HCT116 (cell line): ENCODE data around the gene SPACA6. TPM values are rescaled to one million over a fixed set of nuclear protein-coding genes. Genes with fewer than 3 reads are reported as not detected.

Experiments used
- ATAC-seq: fragments of 200-7000 bp; cut with Tn5 transposase; 2 replicates; pipeline ENCODE4 v1.9.1; 2020; ENCODE audit warnings: mild to moderate bottlenecking, moderate library complexity
- BruUV-seq: library from RNA; stranded (reverse); fragments of 400-500 nt; replicated peaks from 2 replicates; lab custom pipeline; 2021; lab: Mats Ljungman, UMichigan
- CTCF ChIA-PET: fragments of 300-600 bp; sonication (Branson Sonifier 250); formaldehyde crosslinking; loops from one replicate; lab custom pipeline; 2021; ENCODE audit warnings: antibody characterized with exemption; lab: Charles Lee
- POLR2A ChIA-PET: fragments of 300-600, 350-600 bp; sonication (Branson Sonifier 250); formaldehyde crosslinking; loops from one replicate; lab custom pipeline; 2021; ENCODE audit warnings: antibody characterized with exemption; lab: Charles Lee
- RAD21 ChIA-PET, 2 experiments: fragments of 300-600 bp; sonication (Branson Sonifier 250); formaldehyde crosslinking; loops; one replicate each; lab custom pipeline; 2023; ENCODE audit warnings: low total read pairs in 2 of 2; ENCODE audit not compliant: uncharacterized antibody in 2 of 2, unreplicated experiment in 2 of 2, low non-redundant PET in 1 of 2; lab: Charles Lee
- DNase-seq: peaks from one replicate; pipeline ENCODE4 v3.0.0-alpha.2; 2010; ENCODE audit warnings: low read depth, low spot score
- H2AFZ ChIP-seq: fragments of 200-600 bp; shearing (Covaris generic), sonication (generic); 2 replicates; pipeline ENCODE4 v1.6.1; 2017; ENCODE audit warnings: low read depth, mixed run types, mixed read lengths, antibody characterized with exemption, low read length; ENCODE audit not compliant: poor library complexity, severe bottlenecking
- H3K27ac ChIP-seq: 2 replicates; pipeline ENCODE4 v1.5.1; 2012; ENCODE audit warnings: low read depth, low read length
- H3K27me3 ChIP-seq: fragments of 200-600 bp; sonication (generic); 2 replicates; pipeline ENCODE4 v1.6.1; 2016; ENCODE audit warnings: mixed run types, low read length, mixed read lengths; ENCODE audit not compliant: insufficient read depth
- H3K36me3 ChIP-seq, 2 experiments: fragments of 200-500 bp in 1 of 2; fragments of 200-600 bp in 1 of 2; sonication (Bioruptor generic) in 1 of 2; sonication (generic) in 1 of 2; 2 replicates each; pipeline versions ENCODE4 v1.5.1 to v1.6.1; 2014 to 2016; ENCODE audit warnings: low read length in 2 of 2, inconsistent platforms in 1 of 2, mixed read lengths in 1 of 2, mixed run types in 1 of 2; ENCODE audit not compliant: insufficient read depth in 2 of 2, control insufficient read depth in 1 of 2
- H3K4me1 ChIP-seq, 2 experiments: fragments of 200-600 bp in 1 of 2; sonication (generic) in 1 of 2; 2 replicates each; pipeline versions ENCODE4 v1.5.1 to v1.6.1; 2012 to 2017; ENCODE audit warnings: low read length in 2 of 2, inconsistent platforms in 1 of 2, mild to moderate bottlenecking in 1 of 2, mixed read lengths in 1 of 2, mixed run types in 1 of 2, moderate library complexity in 1 of 2; ENCODE audit not compliant: insufficient read depth in 2 of 2, control insufficient read depth in 1 of 2
- H3K4me2 ChIP-seq: fragments of 200-600 bp; sonication (generic); 2 replicates; pipeline ENCODE4 v1.6.1; 2017; ENCODE audit warnings: mixed run types, low read length, mixed read lengths
- H3K4me3 ChIP-seq, 2 experiments: fragments of 200-600 bp in 1 of 2; sonication (generic) in 1 of 2; replicated peaks in 1 of 2; 2 replicates each; pipeline ENCODE4 v1.5.1; 2011 to 2016; ENCODE audit warnings: low read length in 2 of 2, control low read depth in 1 of 2, low read depth in 1 of 2, mild to moderate bottlenecking in 1 of 2, mixed read lengths in 1 of 2, mixed run types in 1 of 2
- H3K79me2 ChIP-seq: fragments of 200-600 bp; sonication (generic); 2 replicates; pipeline ENCODE4 v1.6.1; 2017; ENCODE audit warnings: mild to moderate bottlenecking, mixed run types, low read length, moderate library complexity, mixed read lengths; ENCODE audit not compliant: insufficient read depth
- H3K9ac ChIP-seq: fragments of 200-600 bp; sonication (generic); 2 replicates; pipeline ENCODE4 v1.6.1; 2016; ENCODE audit warnings: low read length, mixed read lengths
- H3K9me2 ChIP-seq: fragments of 200-600 bp; sonication (generic), shearing (Covaris generic); 2 replicates; pipeline ENCODE4 v1.6.1; 2017; ENCODE audit warnings: mixed run types, mild to moderate bottlenecking, moderate library complexity; ENCODE audit not compliant: insufficient read depth
- H3K9me3 ChIP-seq, 2 experiments: fragments of 200-500 bp in 1 of 2; fragments of 200-600 bp in 1 of 2; sonication (Bioruptor generic) in 1 of 2; sonication (generic) in 1 of 2; 2 replicates each; pipeline ENCODE4 v1.6.1; 2014 to 2017; ENCODE audit warnings: low read length in 2 of 2, mixed read lengths in 2 of 2, inconsistent platforms in 1 of 2, low read depth in 1 of 2, mild to moderate bottlenecking in 1 of 2, mixed run types in 1 of 2, moderate library complexity in 1 of 2; ENCODE audit not compliant: control insufficient read depth in 1 of 2, insufficient read depth in 1 of 2
- H4K20me1 ChIP-seq: fragments of 200-600 bp; sonication (generic), shearing (Covaris generic); 2 replicates; pipeline ENCODE4 v1.6.1; 2017; ENCODE audit warnings: mixed run types, mild to moderate bottlenecking, moderate library complexity; ENCODE audit not compliant: insufficient read depth
- ATF3 ChIP-seq: IDR thresholded peaks from 2 replicates; pipeline ENCODE4 v1.6.1; 2012
- CBX3 ChIP-seq: IDR thresholded peaks from 2 replicates; pipeline ENCODE4 v1.6.1; 2012; ENCODE audit warnings: low read depth
- EZH2 ChIP-seq: fragments of 200-600 bp; sonication (generic); IDR thresholded peaks from 2 replicates; pipeline ENCODE4 v1.6.1; 2017; ENCODE audit warnings: antibody characterized with exemption, mixed run types
- EZH2phosphoT487 ChIP-seq: fragments of 200-600 bp; IDR thresholded peaks from 2 replicates; pipeline ENCODE4 v1.6.1; 2018; ENCODE audit warnings: antibody characterized with exemption, borderline replicate concordance
- FOSL1 ChIP-seq: IDR thresholded peaks from 2 replicates; pipeline ENCODE4 v1.6.1; 2012; ENCODE audit warnings: low read depth
- MAX ChIP-seq: IDR thresholded peaks from 2 replicates; pipeline ENCODE4 v1.6.1; 2012
- RAD21 ChIP-seq: IDR thresholded peaks from 2 replicates; pipeline ENCODE4 v1.6.1; 2012; ENCODE audit warnings: low read depth, mild to moderate bottlenecking
- SP1 ChIP-seq: IDR thresholded peaks from 2 replicates; pipeline ENCODE4 v1.6.1; 2012; ENCODE audit warnings: low read depth
- SRF ChIP-seq: IDR thresholded peaks from 2 replicates; pipeline ENCODE4 v1.6.1; 2012; ENCODE audit warnings: low read depth
- ZBTB33 ChIP-seq: IDR thresholded peaks from 2 replicates; pipeline ENCODE4 v1.6.1; 2011; ENCODE audit warnings: mild to moderate bottlenecking, low read length, moderate library complexity; ENCODE audit not compliant: insufficient replicate concordance; ENCODE audit errors: extremely low read depth
- intact Hi-C: fragments of 100-400 bp; cut with micrococcal nuclease; formaldehyde crosslinking; loops from 2 replicates; pipeline ENCODE4 v1.10.0; 2022
- total RNA-seq: library from RNA; stranded (reverse); gene quantifications from one replicate; pipeline ENCODE4 v1.2.1, GENCODE V29; 2021; ENCODE audit not compliant: unreplicated experiment
- TF ChIP-seq, protein P1 (sequence below), 3 experiments: fragments of 200-600 bp in 1 of 3; sonication (generic) in 1 of 3; IDR thresholded peaks in 2 of 3; conservative IDR thresholded peaks in 1 of 3; 2 replicates each; pipeline ENCODE4 v1.5.1; 2012 to 2017; ENCODE audit warnings: low read depth in 2 of 3, low read length in 2 of 3, antibody characterized with exemption in 1 of 3, borderline replicate concordance in 1 of 3, control low read depth in 1 of 3, mild to moderate bottlenecking in 1 of 3, mixed read lengths in 1 of 3, mixed run types in 1 of 3, moderate library complexity in 1 of 3; ENCODE audit not compliant: insufficient read depth in 1 of 3
- TF ChIP-seq, protein P2 (sequence below): IDR thresholded peaks from 2 replicates; pipeline ENCODE4 v1.6.1; 2012; ENCODE audit warnings: low read depth

The SPACA6 gene
- total RNA-seq, 1 experiment from 2014 or later, result 13.9 TPM

- Histone ChIP-seq H3K4me3 (no peak overlapping the region), H2AFZ (no peak overlapping the region), H3K9me2 (no peaks in the 10 kb centered on the region), H3K79me2 (no peaks in the 10 kb centered on the region), H4K20me1 (no peaks in the 10 kb centered on the region), H3K4me1 (peaks cover 0 to 6% of the 10 kb centered on the region in 2 experiments; a peak in 1 of 4 replicates), H3K9me3 (no peaks in the 10 kb centered on the region), H3K27me3 (no peaks in the 10 kb centered on the region), H3K36me3 (no peaks in the 10 kb centered on the region), H3K27ac (no peak overlapping the region), H3K9ac (no peak overlapping the region), H3K4me2 (no peak overlapping the region)
- ATAC-seq, result no peak; the same call in 1 of the 2 replicates
- ChIA-PET RAD21 (no interaction called here), POLR2A (no interaction called here), CTCF (no interaction called here)
- no peak for TF ChIP-seq EZH2phosphoT487
- TF ChIP-seq CBX3, result no peak
- no peak for TF ChIP-seq SRF
- TF ChIP-seq SP1, result no peak
- DNase-seq, result no peak
- BruUV-seq, result no TSS peak
- intact Hi-C loops, result no loop called here
These were observed 34.3 kb downstream of the SPACA6 start for GRCh38 chr19:51727349-51727880.

DNA sequence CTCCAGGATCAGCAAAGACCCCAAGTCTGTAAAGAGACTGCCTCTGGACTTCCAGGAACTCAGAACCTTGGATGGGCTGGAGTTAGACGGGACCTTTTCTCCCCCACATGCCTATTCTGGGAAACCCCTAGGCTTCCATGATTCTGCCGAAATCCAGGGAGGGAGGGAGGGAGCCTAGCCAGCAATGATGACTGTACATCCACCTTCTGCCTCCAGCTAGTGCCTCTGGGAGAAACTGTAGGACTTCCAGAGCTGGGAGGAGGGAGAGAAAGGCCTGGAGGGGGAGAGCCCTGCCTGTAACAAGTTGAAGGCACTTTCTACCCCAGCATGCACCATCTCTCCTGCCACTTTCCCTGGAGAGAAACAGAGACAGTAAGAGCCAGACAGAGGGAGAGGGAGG, 36.7 kb downstream of the SPACA6 start:
- Histone ChIP-seq H3K9me3 (no peaks in the 10 kb centered on the region), H3K4me2 (no peak overlapping the region), H3K79me2 (no peaks in the 10 kb centered on the region), H4K20me1 (no peaks in the 10 kb centered on the region), H3K27ac (no peak overlapping the region), H3K9me2 (no peaks in the 10 kb centered on the region), H3K27me3 (no peaks in the 10 kb centered on the region), H2AFZ (no peak overlapping the region), H3K36me3 (no peaks in the 10 kb centered on the region), H3K4me1 (peaks cover 0 to 6% of the 10 kb centered on the region in 2 experiments; a peak in 1 of 4 replicates), H3K9ac (no peak overlapping the region), H3K4me3 (no peak overlapping the region)
- CTCF ChIA-PET, result no interaction called here
- intact Hi-C loops, result no loop called here
- no TSS peak for BruUV-seq
- TF ChIP-seq FOSL1, result no peak
- TF ChIP-seq ATF3, result no peak
- TF ChIP-seq, protein P1, sequence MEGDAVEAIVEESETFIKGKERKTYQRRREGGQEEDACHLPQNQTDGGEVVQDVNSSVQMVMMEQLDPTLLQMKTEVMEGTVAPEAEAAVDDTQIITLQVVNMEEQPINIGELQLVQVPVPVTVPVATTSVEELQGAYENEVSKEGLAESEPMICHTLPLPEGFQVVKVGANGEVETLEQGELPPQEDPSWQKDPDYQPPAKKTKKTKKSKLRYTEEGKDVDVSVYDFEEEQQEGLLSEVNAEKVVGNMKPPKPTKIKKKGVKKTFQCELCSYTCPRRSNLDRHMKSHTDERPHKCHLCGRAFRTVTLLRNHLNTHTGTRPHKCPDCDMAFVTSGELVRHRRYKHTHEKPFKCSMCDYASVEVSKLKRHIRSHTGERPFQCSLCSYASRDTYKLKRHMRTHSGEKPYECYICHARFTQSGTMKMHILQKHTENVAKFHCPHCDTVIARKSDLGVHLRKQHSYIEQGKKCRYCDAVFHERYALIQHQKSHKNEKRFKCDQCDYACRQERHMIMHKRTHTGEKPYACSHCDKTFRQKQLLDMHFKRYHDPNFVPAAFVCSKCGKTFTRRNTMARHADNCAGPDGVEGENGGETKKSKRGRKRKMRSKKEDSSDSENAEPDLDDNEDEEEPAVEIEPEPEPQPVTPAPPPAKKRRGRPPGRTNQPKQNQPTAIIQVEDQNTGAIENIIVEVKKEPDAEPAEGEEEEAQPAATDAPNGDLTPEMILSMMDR (IDR thresholded peaks at IDR 0.05 in 2 of 3, conservative IDR thresholded peaks at IDR 0.05 in 1 of 3; ENCODE audit: borderline replicate concordance in 1 of 3, insufficient read depth in 1 of 3, low read depth in 2 of 3, low read length in 2 of 3), result no peak
- no peak for TF ChIP-seq ZBTB33
- TF ChIP-seq CBX3, result no peak
- no peak for TF ChIP-seq RAD21
- no peak for TF ChIP-seq EZH2
- TF ChIP-seq MAX, result no peak
- TF ChIP-seq, protein P2, sequence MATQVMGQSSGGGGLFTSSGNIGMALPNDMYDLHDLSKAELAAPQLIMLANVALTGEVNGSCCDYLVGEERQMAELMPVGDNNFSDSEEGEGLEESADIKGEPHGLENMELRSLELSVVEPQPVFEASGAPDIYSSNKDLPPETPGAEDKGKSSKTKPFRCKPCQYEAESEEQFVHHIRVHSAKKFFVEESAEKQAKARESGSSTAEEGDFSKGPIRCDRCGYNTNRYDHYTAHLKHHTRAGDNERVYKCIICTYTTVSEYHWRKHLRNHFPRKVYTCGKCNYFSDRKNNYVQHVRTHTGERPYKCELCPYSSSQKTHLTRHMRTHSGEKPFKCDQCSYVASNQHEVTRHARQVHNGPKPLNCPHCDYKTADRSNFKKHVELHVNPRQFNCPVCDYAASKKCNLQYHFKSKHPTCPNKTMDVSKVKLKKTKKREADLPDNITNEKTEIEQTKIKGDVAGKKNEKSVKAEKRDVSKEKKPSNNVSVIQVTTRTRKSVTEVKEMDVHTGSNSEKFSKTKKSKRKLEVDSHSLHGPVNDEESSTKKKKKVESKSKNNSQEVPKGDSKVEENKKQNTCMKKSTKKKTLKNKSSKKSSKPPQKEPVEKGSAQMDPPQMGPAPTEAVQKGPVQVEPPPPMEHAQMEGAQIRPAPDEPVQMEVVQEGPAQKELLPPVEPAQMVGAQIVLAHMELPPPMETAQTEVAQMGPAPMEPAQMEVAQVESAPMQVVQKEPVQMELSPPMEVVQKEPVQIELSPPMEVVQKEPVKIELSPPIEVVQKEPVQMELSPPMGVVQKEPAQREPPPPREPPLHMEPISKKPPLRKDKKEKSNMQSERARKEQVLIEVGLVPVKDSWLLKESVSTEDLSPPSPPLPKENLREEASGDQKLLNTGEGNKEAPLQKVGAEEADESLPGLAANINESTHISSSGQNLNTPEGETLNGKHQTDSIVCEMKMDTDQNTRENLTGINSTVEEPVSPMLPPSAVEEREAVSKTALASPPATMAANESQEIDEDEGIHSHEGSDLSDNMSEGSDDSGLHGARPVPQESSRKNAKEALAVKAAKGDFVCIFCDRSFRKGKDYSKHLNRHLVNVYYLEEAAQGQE, result no peak
- ATAC-seq (no peak), DNase-seq (no peak)
- POLR2A ChIA-PET, result no interaction called here
- RAD21 ChIA-PET, result no interaction called here
